Activated naive CD8-positive, alpha-beta T cell treated with anti-CD3 and anti-CD28 coated beads, Interleukin-2, amount 50 U/mL, for 24 hours (primary cell): ENCODE data around the gene LYPD1.

Source experiments
- ATAC-seq: fragments of 150-1000 bp; cut with Tn5 transposase; one replicate; pipeline ENCODE4 v1.10.0; 2021
- DNase-seq: peaks from one replicate; pipeline ENCODE4 v3.0.0; 2021
- H3K27ac Mint-ChIP-seq: one replicate; pipeline ENCODE4 v1.8.0; 2021; ENCODE audit warnings: mild to moderate bottlenecking, mixed read lengths
- H3K27me3 Mint-ChIP-seq: one replicate; pipeline ENCODE4 v1.8.0; 2021; ENCODE audit warnings: mixed read lengths
- H3K36me3 Mint-ChIP-seq: one replicate; pipeline ENCODE4 v1.8.0; 2021; ENCODE audit warnings: low read depth, mixed read lengths
- H3K4me1 Mint-ChIP-seq: one replicate; pipeline ENCODE4 v1.8.0; 2021; ENCODE audit warnings: mixed read lengths
- H3K4me3 Mint-ChIP-seq: one replicate; pipeline ENCODE4 v1.8.0; 2021; ENCODE audit warnings: mild to moderate bottlenecking, moderate library complexity, mixed read lengths
- H3K9me3 Mint-ChIP-seq: one replicate; pipeline ENCODE4 v1.8.0; 2021; ENCODE audit warnings: mixed read lengths

LYPD1 gene

GRCh38 chr2:132654968-132655367 is 15.0 kb downstream of the LYPD1 start:
- Mint-ChIP-seq H3K9me3 (peaks cover 7% of the 10 kb centered on the region), H3K4me1 (no peaks in the 10 kb centered on the region), H3K27ac (no peak overlapping the region), H3K27me3 (peaks cover 2% of the 10 kb centered on the region), H3K4me3 (no peak overlapping the region), H3K36me3 (no peaks in the 10 kb centered on the region)
- DNase-seq = no peak
- no peak for ATAC-seq

GRCh38 chr2:132654335-132654734 is 15.7 kb downstream of the LYPD1 start:
- H3K27me3 Mint-ChIP-seq = peaks cover 2% of the 10 kb centered on the region
- DNase-seq = no peak
- peaks cover 7% of the 10 kb centered on the region for H3K9me3 Mint-ChIP-seq
- ATAC-seq = no peak
- H3K27ac Mint-ChIP-seq = no peak overlapping the region
- no peaks in the 10 kb centered on the region for H3K4me1 Mint-ChIP-seq
- no peak overlapping the region for H3K4me3 Mint-ChIP-seq
- no peaks in the 10 kb centered on the region for H3K36me3 Mint-ChIP-seq

- H3K4me1 Mint-ChIP-seq = no peaks in the 10 kb centered on the region
- DNase-seq (no peak), ATAC-seq (no peak)
- H3K27ac Mint-ChIP-seq = no peak overlapping the region
- H3K27me3 Mint-ChIP-seq = peaks cover 4% of the 10 kb centered on the region
- H3K36me3 Mint-ChIP-seq = no peaks in the 10 kb centered on the region
- H3K9me3 Mint-ChIP-seq = peaks cover 7% of the 10 kb centered on the region
- H3K4me3 Mint-ChIP-seq = no peak overlapping the region
Observed at GRCh38 chr2:132652474-132652873, 17.5 kb downstream of the LYPD1 start.

- Mint-ChIP-seq H3K4me1 (no peaks in the 10 kb centered on the region), H3K36me3 (no peaks in the 10 kb centered on the region), H3K9me3 (peaks cover 7% of the 10 kb centered on the region), H3K27me3 (peaks cover 4% of the 10 kb centered on the region), H3K27ac (no peak overlapping the region), H3K4me3 (no peak overlapping the region)
- ATAC-seq = no peak
- DNase-seq = no peak
Observed at GRCh38 chr2:132651115-132652045, 18.6 kb downstream of the LYPD1 start.

GRCh38 chr2:132646540-132647108 is 23.4 kb downstream of the LYPD1 start:
- no peak for ATAC-seq
- H3K4me1 Mint-ChIP-seq = no peaks in the 10 kb centered on the region
- H3K36me3 Mint-ChIP-seq = no peaks in the 10 kb centered on the region
- DNase-seq = no peak
- H3K27ac Mint-ChIP-seq = no peak overlapping the region
- peaks cover 4% of the 10 kb centered on the region for H3K27me3 Mint-ChIP-seq
- H3K4me3 Mint-ChIP-seq = no peak overlapping the region
- no peaks in the 10 kb centered on the region for H3K9me3 Mint-ChIP-seq

- H3K4me3 Mint-ChIP-seq = no peak overlapping the region
Observed at GRCh38 chr2:132645722-132646539, 24.1 kb downstream of the LYPD1 start.

GRCh38 chr2:132645176-132645575 is 24.8 kb downstream of the LYPD1 start:
- H3K4me3 Mint-ChIP-seq = no peak overlapping the region
- no peak overlapping the region for H3K27ac Mint-ChIP-seq
- DNase-seq = no peak
- H3K36me3 Mint-ChIP-seq = no peaks in the 10 kb centered on the region
- peaks cover 4% of the 10 kb centered on the region for H3K27me3 Mint-ChIP-seq
- no peaks in the 10 kb centered on the region for H3K4me1 Mint-ChIP-seq
- no peaks in the 10 kb centered on the region for H3K9me3 Mint-ChIP-seq
- ATAC-seq = no peak

More at GRCh38 chr2:132645722-132646539, 24.1 kb downstream of the LYPD1 start:
- Mint-ChIP-seq H3K27me3 (peaks cover 4% of the 10 kb centered on the region), H3K4me1 (no peaks in the 10 kb centered on the region), H3K27ac (no peak overlapping the region), H3K36me3 (no peaks in the 10 kb centered on the region), H3K9me3 (no peaks in the 10 kb centered on the region)
- ATAC-seq = no peak
- no peak for DNase-seq

- H3K4me3 Mint-ChIP-seq = no peak overlapping the region
- H3K27me3 Mint-ChIP-seq = peaks cover 3% of the 10 kb centered on the region
- no peaks in the 10 kb centered on the region for H3K4me1 Mint-ChIP-seq
- H3K9me3 Mint-ChIP-seq = no peaks in the 10 kb centered on the region
- ATAC-seq = no peak
- H3K36me3 Mint-ChIP-seq = no peaks in the 10 kb centered on the region
- no peak for DNase-seq
- no peak overlapping the region for H3K27ac Mint-ChIP-seq
Observed at GRCh38 chr2:132642415-132642814, 27.6 kb downstream of the LYPD1 start.

- DNase-seq = no peak
- Mint-ChIP-seq H3K27me3 (peaks cover 3% of the 10 kb centered on the region), H3K4me3 (no peak overlapping the region), H3K27ac (no peak overlapping the region), H3K9me3 (no peaks in the 10 kb centered on the region), H3K36me3 (no peaks in the 10 kb centered on the region), H3K4me1 (no peaks in the 10 kb centered on the region)
- ATAC-seq = no peak
Observed at GRCh38 chr2:132641819-132642218, 28.2 kb downstream of the LYPD1 start.

GRCh38 chr2:132640116-132640515 is 29.9 kb downstream of the LYPD1 start:
- DNase-seq (no peak), ATAC-seq (no peak)
- Mint-ChIP-seq H3K4me3 (no peak overlapping the region), H3K27me3 (peaks cover 3% of the 10 kb centered on the region), H3K27ac (no peak overlapping the region), H3K4me1 (no peaks in the 10 kb centered on the region), H3K36me3 (no peaks in the 10 kb centered on the region), H3K9me3 (no peaks in the 10 kb centered on the region)

GRCh38 chr2:132638313-132639040 is 31.5 kb downstream of the LYPD1 start:
- ATAC-seq (no peak), DNase-seq (no peak)
- Mint-ChIP-seq H3K4me3 (no peak overlapping the region), H3K9me3 (peaks cover 4% of the 10 kb centered on the region), H3K4me1 (no peaks in the 10 kb centered on the region), H3K27me3 (peaks cover 8% of the 10 kb centered on the region), H3K27ac (no peak overlapping the region), H3K36me3 (no peaks in the 10 kb centered on the region)

- H3K4me1 Mint-ChIP-seq = no peaks in the 10 kb centered on the region
- peaks cover 9% of the 10 kb centered on the region for H3K27me3 Mint-ChIP-seq
- ATAC-seq (no peak), DNase-seq (no peak)
- peaks cover 6% of the 10 kb centered on the region for H3K9me3 Mint-ChIP-seq
- no peaks in the 10 kb centered on the region for H3K36me3 Mint-ChIP-seq
- no peak overlapping the region for H3K27ac Mint-ChIP-seq
- H3K4me3 Mint-ChIP-seq = no peak overlapping the region
Observed at GRCh38 chr2:132636346-132636745, 33.7 kb downstream of the LYPD1 start.

- H3K4me1 Mint-ChIP-seq = no peaks in the 10 kb centered on the region
- ATAC-seq = no peak
- no peak overlapping the region for H3K4me3 Mint-ChIP-seq
- H3K27ac Mint-ChIP-seq = no peak overlapping the region
- H3K27me3 Mint-ChIP-seq = peaks cover 9% of the 10 kb centered on the region
- peaks cover 6% of the 10 kb centered on the region for H3K9me3 Mint-ChIP-seq
- H3K36me3 Mint-ChIP-seq = no peaks in the 10 kb centered on the region
- DNase-seq = no peak
Observed at GRCh38 chr2:132633635-132634034, 36.4 kb downstream of the LYPD1 start.

GRCh38 chr2:132632000-132632649 is 37.9 kb downstream of the LYPD1 start:
- no peak overlapping the region for H3K4me3 Mint-ChIP-seq
- no peak overlapping the region for H3K27ac Mint-ChIP-seq
- no peak for ATAC-seq
- peaks cover 6% of the 10 kb centered on the region for H3K9me3 Mint-ChIP-seq
- H3K27me3 Mint-ChIP-seq = peaks cover 6% of the 10 kb centered on the region
- no peak for DNase-seq
- no peaks in the 10 kb centered on the region for H3K4me1 Mint-ChIP-seq
- H3K36me3 Mint-ChIP-seq = no peaks in the 10 kb centered on the region
